GM19035 (cell line): ENCODE measurements around the gene TRAF6.

Experiments
- ATAC-seq: cut with Tn5 transposase; IDR thresholded peaks from one replicate; pipeline ENCODE4 v1.9.1; 2021; ENCODE audit not compliant: unreplicated experiment

Gene TRAF6

GRCh38 chr11:36459046-36459445 is 51.0 kb downstream of the TRAF6 start:
- no peak for ATAC-seq

- no peak for ATAC-seq
Measured at GRCh38 chr11:36458129-36458915, 51.8 kb downstream of the TRAF6 start.

GRCh38 chr11:36456156-36456555 is 53.9 kb downstream of the TRAF6 start:
- no peak for ATAC-seq

- ATAC-seq: no peak
Measured at GRCh38 chr11:36455658-36456111, 54.4 kb downstream of the TRAF6 start.

- no peak for ATAC-seq
Measured at GRCh38 chr11:36454941-36455631, 55.0 kb downstream of the TRAF6 start.

GRCh38 chr11:36454551-36454940 is 55.5 kb downstream of the TRAF6 start:
- no peak for ATAC-seq

GRCh38 chr11:36453678-36454077 is 56.4 kb downstream of the TRAF6 start:
- no peak for ATAC-seq

- ATAC-seq: no peak
Measured at GRCh38 chr11:36452961-36453360, 57.1 kb downstream of the TRAF6 start.

GRCh38 chr11:36452236-36452940 is 57.7 kb downstream of the TRAF6 start:
- no peak for ATAC-seq

- ATAC-seq: no peak
Measured at GRCh38 chr11:36451681-36452080, 58.4 kb downstream of the TRAF6 start.

- ATAC-seq: no peak
Measured at GRCh38 chr11:36451045-36451444, 59.0 kb downstream of the TRAF6 start.

GRCh38 chr11:36450110-36450572 is 59.9 kb downstream of the TRAF6 start:
- ATAC-seq: no peak

- ATAC-seq: no peak
Measured at GRCh38 chr11:36449561-36450096, 60.4 kb downstream of the TRAF6 start.

GRCh38 chr11:36447947-36448346 is 62.1 kb downstream of the TRAF6 start:
- ATAC-seq: no peak

- no peak for ATAC-seq
Measured at GRCh38 chr11:36447514-36447913, 62.6 kb downstream of the TRAF6 start.

GRCh38 chr11:36446135-36446534 is 63.9 kb downstream of the TRAF6 start:
- ATAC-seq: no peak

GRCh38 chr11:36443661-36444060 is 66.4 kb downstream of the TRAF6 start:
- no peak for ATAC-seq

GRCh38 chr11:36441610-36442208 is 68.4 kb downstream of the TRAF6 start:
- ATAC-seq: peak; percentile 95

GRCh38 chr11:36438126-36438525 is 71.9 kb downstream of the TRAF6 start:
- no peak for ATAC-seq

- no peak for ATAC-seq
Measured at GRCh38 chr11:36437413-36437812, 72.7 kb downstream of the TRAF6 start.
